ENCODE measurements around the gene TUG1. TPM values are rescaled to one million over a fixed set of nuclear protein-coding genes. Genes with fewer than 3 reads are reported as not detected.

The TUG1 gene
- 17.3 and 24.1 TPM in 2 replicates for total RNA-seq

DNA sequence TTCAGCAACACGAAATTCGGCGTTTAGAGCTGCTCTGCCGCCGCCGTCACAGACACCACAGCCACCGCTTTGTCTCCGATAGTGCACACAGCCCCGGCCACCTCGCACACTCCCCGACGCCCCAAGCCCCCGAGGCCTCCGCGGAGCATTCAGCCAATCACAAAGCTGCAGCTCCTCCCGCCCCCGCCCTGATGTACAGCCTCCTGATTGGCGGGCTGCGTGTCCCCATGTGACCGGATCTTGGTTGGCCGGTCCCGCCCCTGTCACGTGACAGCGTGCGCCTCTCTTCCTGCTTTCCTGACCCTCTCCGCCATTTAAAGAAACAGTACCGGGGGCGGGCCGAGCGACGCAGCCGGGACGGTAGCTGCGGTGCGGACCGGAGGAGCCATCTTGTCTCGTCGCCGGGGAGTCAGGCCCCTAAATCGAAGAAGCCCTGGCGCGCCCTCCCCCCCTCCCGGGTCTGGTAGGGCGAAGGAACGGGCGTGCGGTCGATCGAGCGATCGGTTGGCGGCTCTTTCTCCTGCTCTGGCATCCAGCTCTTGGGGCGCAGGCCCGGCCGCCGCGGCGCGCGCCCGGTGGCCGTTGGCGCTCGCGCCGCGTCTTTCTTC, at the start of gene TUG1:
TSS of gene TUG1 (plus strand) at position 342 of the 608 bp plus-strand sequence.

DNA sequence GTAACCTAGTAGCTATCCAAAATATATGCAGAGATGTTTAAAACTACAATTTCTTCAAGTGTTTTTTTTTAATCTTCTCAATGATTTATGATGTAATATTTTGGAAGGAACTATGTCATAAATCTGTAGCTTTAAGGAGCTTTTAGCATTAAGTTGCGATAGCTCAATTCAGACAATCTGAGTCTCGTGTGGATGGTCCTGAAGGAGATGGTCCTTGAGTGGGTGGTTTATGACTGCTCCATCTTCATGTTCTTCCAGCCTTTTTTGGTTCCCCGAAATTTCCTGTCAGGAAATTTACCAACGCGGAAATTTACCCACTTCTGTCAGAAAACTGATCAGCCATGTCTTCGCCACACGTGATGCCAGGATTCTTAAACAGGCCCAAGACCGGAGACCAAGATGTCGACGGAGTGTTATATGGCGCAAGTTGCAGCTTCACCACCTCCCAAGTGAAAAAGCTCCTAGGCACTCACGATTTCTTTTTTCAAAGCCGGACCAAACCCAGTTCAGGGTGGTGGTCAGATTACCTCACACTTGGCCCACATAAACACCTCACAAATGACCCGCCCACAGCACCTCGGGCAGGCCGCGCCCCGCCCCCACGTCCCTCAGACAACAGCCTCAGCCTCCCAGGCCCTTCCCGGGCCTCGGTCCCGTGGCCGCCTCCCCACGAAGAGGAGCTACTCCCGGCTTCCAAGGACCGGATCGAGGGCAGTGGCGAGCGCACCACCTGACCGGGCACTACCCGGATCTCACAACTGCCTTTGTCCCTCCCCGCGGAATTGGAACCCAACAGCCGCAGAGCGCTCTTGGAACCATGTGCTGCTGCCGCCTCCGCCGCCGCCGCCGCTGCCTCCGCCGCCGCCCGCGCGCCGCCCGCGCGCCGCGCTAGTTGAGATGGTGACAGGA, 796 bp upstream of the TUG1 start, which contains the start of gene MORC2:
TSS of gene MORC2 (minus strand) at position 760 of the 909 bp plus-strand sequence. CDS start 885 bp downstream, outside the sequence.

Other genes with a start within 250 kb of the TUG1 start
- 12.8 and 13.1 TPM in 2 replicates for gene MORC2, start 491 bp upstream of the TUG1 start, total RNA-seq
- 59.1 and 99.7 TPM in 2 replicates for gene SMTN, start 112.1 kb downstream of the TUG1 start, total RNA-seq
- gene SELENOM, start 138.3 kb downstream of the TUG1 start, total RNA-seq: 62.4 and 83.5 TPM in 2 replicates
- 0.16 and 0.17 TPM in 2 replicates for gene INPP5J, start 153.7 kb downstream of the TUG1 start, total RNA-seq
- 0.16 TPM in 1 of 2 replicates, not detected in the other for gene PLA2G3, start 171.2 kb downstream of the TUG1 start, total RNA-seq
- gene RNF185, start 190.9 kb downstream of the TUG1 start, total RNA-seq: 24.3 and 26.2 TPM in 2 replicates
- 16.9 and 21.3 TPM in 2 replicates for gene LIMK2, start 243.0 kb downstream of the TUG1 start, total RNA-seq

Data from bronchial smooth muscle cell (primary cell).